ENCODE measurements around the gene C1QTNF8. TPM values are rescaled to one million over a fixed set of nuclear protein-coding genes. Genes with fewer than 3 reads are reported as not detected.

C1QTNF8 gene
- total RNA-seq, 1 experiment from 2014 or later: not detected

GRCh38 chr16:1103636-1103980 is 7.6 kb upstream of the C1QTNF8 start:
- no peak for DNase-seq
- Mint-ChIP-seq H3K27me3 (ENCODE audit: unreplicated experiment) (peaks cover 84% of the 10 kb centered on the region), H3K36me3 (ENCODE audit: insufficient read depth, unreplicated experiment) (no peaks in the 10 kb centered on the region), H3K27ac (ENCODE audit: unreplicated experiment) (no peak overlapping the region), H3K9me3 (ENCODE audit: low read depth, unreplicated experiment) (no peaks in the 10 kb centered on the region), H3K4me1 (ENCODE audit: low read depth, unreplicated experiment) (no peaks in the 10 kb centered on the region), H3K4me3 (ENCODE audit: low read depth, unreplicated experiment) (no peak overlapping the region)
- intact Hi-C loops (cut with micrococcal nuclease; ENCODE audit: unreplicated experiment): no loop called here
- BruUV-seq (replicated peaks): no TSS peak
- CTCF ChIA-PET: interaction anchor here (1.3 kb wide), 1 partner anchor 56 kb away, joined by 3 read pairs; no protein-coding TSS in a partner anchor
- no peak for TF ChIP-seq CTCF (IDR thresholded peaks at IDR 0.05; ENCODE audit: unreplicated experiment)

- Mint-ChIP-seq H3K27me3 (ENCODE audit: unreplicated experiment) (peaks cover 84% of the 10 kb centered on the region), H3K9me3 (ENCODE audit: low read depth, unreplicated experiment) (no peaks in the 10 kb centered on the region), H3K36me3 (ENCODE audit: insufficient read depth, unreplicated experiment) (no peaks in the 10 kb centered on the region), H3K4me3 (ENCODE audit: low read depth, unreplicated experiment) (no peak overlapping the region), H3K4me1 (ENCODE audit: low read depth, unreplicated experiment) (no peaks in the 10 kb centered on the region), H3K27ac (ENCODE audit: unreplicated experiment) (no peak overlapping the region)
- TF ChIP-seq CTCF (IDR thresholded peaks at IDR 0.05; ENCODE audit: unreplicated experiment): peak; percentile 80
- DNase-seq: peak; percentile 84
- intact Hi-C loops (cut with micrococcal nuclease; ENCODE audit: unreplicated experiment): no loop called here
- CTCF ChIA-PET: interaction anchor here (0.7 to 1.3 kb wide), 2 partner anchors 55 to 105 kb away, joined by 3 read pairs; no protein-coding TSS in a partner anchor
- no TSS peak for BruUV-seq (replicated peaks)
Measured at GRCh38 chr16:1102921-1103635, 7.0 kb upstream of the C1QTNF8 start.

GRCh38 chr16:1102333-1102700 is 6.3 kb upstream of the C1QTNF8 start:
- CTCF ChIA-PET: no interaction called here

GRCh38 chr16:1101573-1102332 is 5.7 kb upstream of the C1QTNF8 start:
- Mint-ChIP-seq H3K9me3 (ENCODE audit: low read depth, unreplicated experiment) (no peaks in the 10 kb centered on the region), H3K4me3 (ENCODE audit: low read depth, unreplicated experiment) (no peak overlapping the region), H3K27ac (ENCODE audit: unreplicated experiment) (no peak overlapping the region), H3K36me3 (ENCODE audit: insufficient read depth, unreplicated experiment) (no peaks in the 10 kb centered on the region), H3K4me1 (ENCODE audit: low read depth, unreplicated experiment) (no peaks in the 10 kb centered on the region), H3K27me3 (ENCODE audit: unreplicated experiment) (peaks cover 84% of the 10 kb centered on the region)
- BruUV-seq (replicated peaks): no TSS peak
- intact Hi-C loops (cut with micrococcal nuclease; ENCODE audit: unreplicated experiment): no loop called here
- DNase-seq: no peak
- CTCF ChIA-PET: no interaction called here
- no peak for TF ChIP-seq CTCF (IDR thresholded peaks at IDR 0.05; ENCODE audit: unreplicated experiment)

More at GRCh38 chr16:1102333-1102700, 6.3 kb upstream of the C1QTNF8 start:
- intact Hi-C loops (cut with micrococcal nuclease; ENCODE audit: unreplicated experiment): no loop called here
- H3K4me1 Mint-ChIP-seq (ENCODE audit: low read depth, unreplicated experiment): no peaks in the 10 kb centered on the region
- H3K27ac Mint-ChIP-seq (ENCODE audit: unreplicated experiment): no peak overlapping the region
- H3K36me3 Mint-ChIP-seq (ENCODE audit: insufficient read depth, unreplicated experiment): no peaks in the 10 kb centered on the region
- no peak for TF ChIP-seq CTCF (IDR thresholded peaks at IDR 0.05; ENCODE audit: unreplicated experiment)
- no peak for DNase-seq
- H3K9me3 Mint-ChIP-seq (ENCODE audit: low read depth, unreplicated experiment): no peaks in the 10 kb centered on the region
- H3K4me3 Mint-ChIP-seq (ENCODE audit: low read depth, unreplicated experiment): no peak overlapping the region
- BruUV-seq (replicated peaks): no TSS peak
- peaks cover 84% of the 10 kb centered on the region for H3K27me3 Mint-ChIP-seq (ENCODE audit: unreplicated experiment)
